Endothelial cell of umbilical vein (primary cell): ENCODE measurements around the gene CFAP100. TPM values are rescaled to one million over a fixed set of nuclear protein-coding genes. Genes with fewer than 3 reads are reported as not detected.

Source experiments
- BruUV-seq: library from RNA; stranded (reverse); fragments of 400-500 nt; replicated peaks from 2 replicates; lab custom pipeline; 2021; lab: Mats Ljungman, UMichigan
- CTCF ChIA-PET: fragments of 300-600, 350-600 bp; sonication (Branson Sonifier 250); formaldehyde crosslinking; loops from one replicate; lab custom pipeline; 2021; ENCODE audit warnings: antibody characterized with exemption, inconsistent platforms; lab: Charles Lee
- POLR2A ChIA-PET: fragments of 300-600, 350-600 bp; sonication (Branson Sonifier 250); formaldehyde crosslinking; loops from one replicate; lab custom pipeline; 2021; ENCODE audit warnings: antibody characterized with exemption, inconsistent platforms; lab: Charles Lee
- DNase-seq: peaks from one replicate; pipeline ENCODE4 v3.0.0-alpha.2; 2011; ENCODE audit warnings: low read depth, low spot score
- FAIRE-seq: peaks from 2 replicates; lab custom pipeline; 2011; peaks lifted over from hg19 to GRCh38; lab: Jason Lieb, UNC
- H2AFZ ChIP-seq: 2 replicates; pipeline ENCODE4 v1.6.0; 2012; ENCODE audit warnings: low read depth, low read length, control low read depth, inconsistent platforms
- H3K27ac ChIP-seq: 2 replicates; pipeline ENCODE4 v1.5.1; 2011; ENCODE audit warnings: low read depth, mild to moderate bottlenecking, control low read depth, low read length, moderate library complexity; ENCODE audit not compliant: insufficient read depth
- H3K27me3 ChIP-seq, 2 experiments: 2 replicates each; pipeline versions ENCODE4 v1.6.0 to v1.6.1; 2011; ENCODE audit warnings: low read length in 2 of 2, mixed read lengths in 1 of 2; ENCODE audit not compliant: control insufficient read depth in 2 of 2, insufficient read depth in 2 of 2
- H3K36me3 ChIP-seq, 2 experiments: 2 replicates in 1 of 2; 3 replicates in 1 of 2; pipeline ENCODE4 v1.5.1; 2011; ENCODE audit warnings: low read length in 2 of 2, mild to moderate bottlenecking in 1 of 2, moderate library complexity in 1 of 2; ENCODE audit not compliant: control insufficient read depth in 2 of 2, insufficient read depth in 2 of 2; ENCODE audit errors: extremely low read depth in 1 of 2
- H3K4me1 ChIP-seq: 3 replicates; pipeline ENCODE4 v1.5.1; 2011; ENCODE audit warnings: mild to moderate bottlenecking, low read length; ENCODE audit not compliant: control insufficient read depth, insufficient read depth; ENCODE audit errors: extremely low read depth
- H3K4me2 ChIP-seq: 2 replicates; pipeline ENCODE4 v1.6.1; 2011; ENCODE audit warnings: low read length, control low read depth, mixed read lengths; ENCODE audit not compliant: insufficient read depth
- H3K4me3 ChIP-seq, 3 experiments: fragments of 200-600 bp in 1 of 3; sonication (generic), shearing (Covaris generic) in 1 of 3; replicated peaks in 1 of 3; 2 replicates each; pipeline ENCODE4 v1.5.1; 2011 to 2016; ENCODE audit warnings: control low read depth in 3 of 3, low read length in 3 of 3, mild to moderate bottlenecking in 2 of 3, inconsistent platforms in 1 of 3, low read depth in 1 of 3, moderate library complexity in 1 of 3; ENCODE audit not compliant: insufficient read depth in 1 of 3
- H3K79me2 ChIP-seq: 2 replicates; pipeline ENCODE4 v1.6.0; 2012; ENCODE audit warnings: low read length, inconsistent platforms; ENCODE audit not compliant: control insufficient read depth, insufficient read depth
- H3K9ac ChIP-seq: replicated peaks from 2 replicates; pipeline ENCODE3; 2011; ENCODE audit warnings: low read length, control low read depth; ENCODE audit not compliant: insufficient read depth; ENCODE audit errors: extremely low read depth
- H3K9me1 ChIP-seq: replicated peaks from 3 replicates; pipeline ENCODE4 v1.6.0; 2011; ENCODE audit warnings: mild to moderate bottlenecking, low read length; ENCODE audit not compliant: control insufficient read depth, insufficient read depth; ENCODE audit errors: extremely low read depth
- H3K9me3 ChIP-seq: replicated peaks from 2 replicates; pipeline ENCODE4 v1.5.1; 2012; ENCODE audit warnings: low read length, inconsistent platforms; ENCODE audit not compliant: control insufficient read depth, insufficient read depth
- H4K20me1 ChIP-seq: replicated peaks from 2 replicates; pipeline ENCODE3; 2011; ENCODE audit warnings: mild to moderate bottlenecking, low read length; ENCODE audit not compliant: control insufficient read depth, insufficient read depth; ENCODE audit errors: extremely low read depth
- EZH2 ChIP-seq: IDR thresholded peaks from 2 replicates; pipeline ENCODE4 v1.6.1; 2012; ENCODE audit warnings: borderline replicate concordance, low read depth, mild to moderate bottlenecking, moderate library complexity, low read length, inconsistent platforms; ENCODE audit not compliant: severe bottlenecking
- FOS ChIP-seq: IDR thresholded peaks from 2 replicates; pipeline ENCODE4 v1.6.1; 2011; ENCODE audit warnings: mild to moderate bottlenecking, low read length, moderate library complexity, borderline replicate concordance; ENCODE audit not compliant: insufficient read depth
- JUN ChIP-seq: IDR thresholded peaks from 2 replicates; pipeline ENCODE4 v1.6.1; 2011; ENCODE audit warnings: borderline replicate concordance, low read depth; ENCODE audit not compliant: insufficient read length, insufficient read depth
- MAX ChIP-seq: IDR thresholded peaks from 2 replicates; pipeline ENCODE4 v1.6.1; 2011; ENCODE audit not compliant: insufficient read depth, insufficient read length
- MYC ChIP-seq: IDR thresholded peaks from one replicate; pipeline ENCODE4 v1.6.1; 2011; ENCODE audit warnings: mild to moderate bottlenecking, low read depth, low read length
- POLR2A ChIP-seq: IDR thresholded peaks from 2 replicates; pipeline ENCODE4 v1.6.1; 2012; ENCODE audit warnings: low read depth, mild to moderate bottlenecking, control low read depth, low read length
- POLR2AphosphoS5 ChIP-seq: IDR thresholded peaks from 2 replicates; pipeline ENCODE4 v1.6.1; 2012; ENCODE audit warnings: low read depth, mild to moderate bottlenecking, control low read depth, low read length, moderate library complexity; ENCODE audit not compliant: insufficient read depth
- dilution Hi-C: fragments of 300-500 bp; cut with MboI; formaldehyde crosslinking; loops from one replicate; pipeline ENCODE4 v1.15.0; 2019; ENCODE audit warnings: low sequenced_read_pairs; ENCODE audit not compliant: extremely low pct_ligation_motif_present
- intact Hi-C: fragments of 100-400 bp; cut with micrococcal nuclease; formaldehyde crosslinking; loops from one replicate; pipeline ENCODE4 v1.10.0; 2022
- polyA plus RNA-seq, 4 experiments: library from polyadenylated mRNA; depleted of rRNA in 3 of 4; stranded (reverse) in 3 of 4; unstranded in 1 of 4; fragments of >200 nt; gene quantifications; 2 replicates each; pipeline versions ENCODE4 v1.2.1 to v1.2.3, GENCODE V29; 2011 to 2012; ENCODE audit warnings: missing spikeins in 1 of 4
- total RNA-seq: library from RNA; stranded (reverse); gene quantifications from 2 replicates; pipeline ENCODE4 v1.2.3, GENCODE V29; 2021
- TF ChIP-seq, protein P1 (sequence below), 2 donors: IDR thresholded peaks; 1 replicate in 1 of 2; 2 replicates in 1 of 2; pipeline ENCODE4 v1.5.1; 2011; ENCODE audit warnings: low read length in 2 of 2, mild to moderate bottlenecking in 2 of 2, moderate library complexity in 2 of 2, control low read depth in 1 of 2, inconsistent platforms in 1 of 2, low read depth in 1 of 2; ENCODE audit not compliant: insufficient read depth in 1 of 2; ENCODE audit errors: extremely low read depth in 1 of 2

The CFAP100 gene
- total and polyA plus RNA-seq, 2 donors (not counting 3 experiments of a cell fraction or from before 2014, with no cell fraction given) = not detected

- Histone ChIP-seq H3K36me3 (peaks cover 0 to 4% of the 10 kb centered on the region in 2 experiments), H3K27me3 (no peaks in the 10 kb centered on the region), H3K79me2 (no peaks in the 10 kb centered on the region), H3K27ac (no peak overlapping the region), H3K9me3 (no peaks in the 10 kb centered on the region), H4K20me1 (no peaks in the 10 kb centered on the region), H3K4me2 (no peak overlapping the region), H3K9ac (no peak overlapping the region), H3K9me1 (no peaks in the 10 kb centered on the region), H3K4me1 (peaks cover 9% of the 10 kb centered on the region), H2AFZ (no peak overlapping the region), H3K4me3 (no peak overlapping the region)
- intact Hi-C loops = no loop called here
- ChIA-PET POLR2A (no interaction called here), CTCF (no interaction called here)
- DNase-seq (no peak), FAIRE-seq (no peak)
- dilution Hi-C loops = no loop called here
- BruUV-seq = no TSS peak
- no peak for TF ChIP-seq POLR2A
- TF ChIP-seq JUN = no peak
- no peak for TF ChIP-seq MYC
- TF ChIP-seq POLR2AphosphoS5 = no peak
- no peak for TF ChIP-seq EZH2
- TF ChIP-seq, protein P1, sequence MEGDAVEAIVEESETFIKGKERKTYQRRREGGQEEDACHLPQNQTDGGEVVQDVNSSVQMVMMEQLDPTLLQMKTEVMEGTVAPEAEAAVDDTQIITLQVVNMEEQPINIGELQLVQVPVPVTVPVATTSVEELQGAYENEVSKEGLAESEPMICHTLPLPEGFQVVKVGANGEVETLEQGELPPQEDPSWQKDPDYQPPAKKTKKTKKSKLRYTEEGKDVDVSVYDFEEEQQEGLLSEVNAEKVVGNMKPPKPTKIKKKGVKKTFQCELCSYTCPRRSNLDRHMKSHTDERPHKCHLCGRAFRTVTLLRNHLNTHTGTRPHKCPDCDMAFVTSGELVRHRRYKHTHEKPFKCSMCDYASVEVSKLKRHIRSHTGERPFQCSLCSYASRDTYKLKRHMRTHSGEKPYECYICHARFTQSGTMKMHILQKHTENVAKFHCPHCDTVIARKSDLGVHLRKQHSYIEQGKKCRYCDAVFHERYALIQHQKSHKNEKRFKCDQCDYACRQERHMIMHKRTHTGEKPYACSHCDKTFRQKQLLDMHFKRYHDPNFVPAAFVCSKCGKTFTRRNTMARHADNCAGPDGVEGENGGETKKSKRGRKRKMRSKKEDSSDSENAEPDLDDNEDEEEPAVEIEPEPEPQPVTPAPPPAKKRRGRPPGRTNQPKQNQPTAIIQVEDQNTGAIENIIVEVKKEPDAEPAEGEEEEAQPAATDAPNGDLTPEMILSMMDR (IDR thresholded peaks at IDR 0.05; ENCODE audit: extremely low read depth in 1 of 2, insufficient read depth in 1 of 2, low read depth in 1 of 2, low read length in 2 of 2) = no peak
- no peak for TF ChIP-seq MAX
- TF ChIP-seq FOS = no peak
Observed at GRCh38 chr3:126352476-126353454, 41.9 kb upstream of the CFAP100 start.
